ENCODE data around the gene CNEP1R1. TPM values are rescaled to one million over a fixed set of nuclear protein-coding genes. Genes with fewer than 3 reads are reported as not detected.

CNEP1R1 gene
- total and polyA plus RNA-seq, 10 of the 15 experiments (the other 5 are each of a cell fraction or from before 2014, with no cell fraction given), result 11.5 to 29.2 (median 15.6) TPM

DNA sequence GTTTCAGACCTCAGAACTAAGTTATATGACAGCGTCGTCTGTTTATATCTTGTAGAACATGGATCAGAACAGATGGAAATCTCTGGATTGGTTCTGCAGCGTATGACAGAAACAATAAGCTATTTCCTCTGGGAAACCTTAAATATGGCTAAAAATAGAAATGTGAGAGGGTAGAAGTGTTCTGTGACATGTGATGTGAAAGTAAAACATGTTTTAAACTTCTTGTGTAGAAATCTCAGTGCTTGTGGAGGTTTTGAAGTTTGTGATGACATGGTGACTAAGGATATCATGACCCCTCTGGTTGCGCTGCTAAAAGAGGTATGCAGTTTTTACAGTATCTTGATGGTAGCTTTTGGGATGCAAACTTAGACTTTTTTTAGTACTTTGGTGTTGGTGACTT is 43.5 kb downstream of the CNEP1R1 start (continued):
- TF ChIP-seq SMAD1 (IDR thresholded peaks at IDR 0.05; ENCODE audit: low read depth, partially characterized antibody) (no peak), SPI1 (IDR thresholded peaks at IDR 0.05; ENCODE audit: borderline replicate concordance, insufficient read depth, low read depth, low read length) (no peak), PAX5 (IDR thresholded peaks at IDR 0.05; ENCODE audit: borderline replicate concordance, low read depth, low read length) (no peak)
- TF ChIP-seq, protein P1, sequence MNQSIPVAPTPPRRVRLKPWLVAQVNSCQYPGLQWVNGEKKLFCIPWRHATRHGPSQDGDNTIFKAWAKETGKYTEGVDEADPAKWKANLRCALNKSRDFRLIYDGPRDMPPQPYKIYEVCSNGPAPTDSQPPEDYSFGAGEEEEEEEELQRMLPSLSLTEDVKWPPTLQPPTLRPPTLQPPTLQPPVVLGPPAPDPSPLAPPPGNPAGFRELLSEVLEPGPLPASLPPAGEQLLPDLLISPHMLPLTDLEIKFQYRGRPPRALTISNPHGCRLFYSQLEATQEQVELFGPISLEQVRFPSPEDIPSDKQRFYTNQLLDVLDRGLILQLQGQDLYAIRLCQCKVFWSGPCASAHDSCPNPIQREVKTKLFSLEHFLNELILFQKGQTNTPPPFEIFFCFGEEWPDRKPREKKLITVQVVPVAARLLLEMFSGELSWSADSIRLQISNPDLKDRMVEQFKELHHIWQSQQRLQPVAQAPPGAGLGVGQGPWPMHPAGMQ (IDR thresholded peaks at IDR 0.05; ENCODE audit: borderline replicate concordance), result no peak

GRCh38 chr16:50069060-50069459 is 44.0 kb downstream of the CNEP1R1 start:
- Histone ChIP-seq H4K20me1 (ENCODE audit: control insufficient read depth, insufficient read depth) (no peaks in the 10 kb centered on the region), H3K9ac (ENCODE audit: control insufficient read depth, insufficient read depth, low read length) (no peak overlapping the region), H2AFZ (ENCODE audit: control insufficient read depth, low read depth, low read length) (no peak overlapping the region), H3K27ac (ENCODE audit: control insufficient read depth, insufficient read depth) (no peak overlapping the region), H3K4me2 (ENCODE audit: control insufficient read depth, insufficient read depth) (peak overlapping the region; percentile 100; the same call in 1 of the 2 replicates), H3K79me2 (ENCODE audit: control insufficient read depth, insufficient read depth, low read length) (peaks cover 33% of the 10 kb centered on the region), H3K36me3 (ENCODE audit: control insufficient read depth in 2 of 2, insufficient read depth in 2 of 2, low read length in 1 of 2) (peaks cover 5 to 8% of the 10 kb centered on the region in 2 experiments; a peak in 2 of 4 replicates), H3K4me1 (ENCODE audit: control insufficient read depth, insufficient read depth, low read length) (peaks cover 22% of the 10 kb centered on the region), H3K27me3 (replicated peaks in 1 of 2; ENCODE audit: control insufficient read depth in 2 of 2, insufficient read depth in 2 of 2, low read length in 1 of 2) (no peaks in the 10 kb centered on the region), H3K4me3 (no peak overlapping the region), H3K9me3 (replicated peaks; ENCODE audit: control insufficient read depth, insufficient read depth, low read length) (no peaks in the 10 kb centered on the region)
- TF ChIP-seq REST (IDR thresholded peaks at IDR 0.05; ENCODE audit: low read depth, low read length), result no peak
- no peak for TF ChIP-seq ATF2 (IDR thresholded peaks at IDR 0.05; ENCODE audit: low read length)
- TF ChIP-seq, protein P1 (IDR thresholded peaks at IDR 0.05; ENCODE audit: borderline replicate concordance), result no peak
- TF ChIP-seq RB1 (IDR thresholded peaks at IDR 0.05; ENCODE audit: borderline replicate concordance), result no peak
- TF ChIP-seq SRF (IDR thresholded peaks at IDR 0.05; ENCODE audit: low read depth in 2 of 2, low read length in 2 of 2), result no peak
- WGBS (ENCODE audit: insufficient coverage, insufficient replicate concordance, low lambda C conversion rate, missing lambda C conversion rate), result 100% methylated on average over 1 of the region's 1 CpG
- ChIA-PET CTCF (interaction anchor here (0.5 to 11.8 kb wide), 16 partner anchors 8 to 287 kb away, joined by 3 to 422 read pairs (median 12); partner anchors contain the start of gene CNEP1R1), RAD21 (ENCODE audit: unreplicated experiment) (interaction anchor here (0.8 to 11.5 kb wide), 13 partner anchors 9 to 737 kb away, joined by 3 to 309 read pairs (median 4); partner anchors contain the start of genes CNEP1R1, CYLD and TENT4B), POLR2A (interaction anchor here (0.8 to 3.6 kb wide), 3 partner anchors 43 to 143 kb away, joined by 4 to 26 read pairs (median 5); partner anchors contain the start of gene CNEP1R1), SMC1A (ENCODE audit: uncharacterized antibody, unreplicated experiment) (interaction anchor here (0.8 to 8.5 kb wide), 18 partner anchors 9 to 292 kb away, joined by 3 to 263 read pairs (median 6); partner anchors contain the start of gene CNEP1R1)
- TSS peak; percentile 11 for BruUV-seq (replicated peaks)
- intact Hi-C loops (cut with micrococcal nuclease; ENCODE audit: unreplicated experiment) (loop anchor here (5.0 kb wide), 1 partner anchor 298 kb away; the partner anchor contains the start of gene BRD7), in situ Hi-C loops (cut with MboI) (loop anchor here (5.0 kb wide), 1 partner anchor 138 kb away; no protein-coding TSS in a partner anchor)
- ATAC-seq, result no peak
- no peak for DNase-seq (ENCODE audit: low read depth, low spot score)
- FAIRE-seq, result no peak
